A673 (cell line): Measurements from ENCODE around the gene PTPRK. TPM values are rescaled to one million over a fixed set of nuclear protein-coding genes. Genes with fewer than 3 reads are reported as not detected.

Source experiments
- BruUV-seq: library from RNA; stranded (reverse); fragments of 400-500 nt; replicated peaks from 2 replicates; lab custom pipeline; 2021; lab: Mats Ljungman, UMichigan
- CTCF ChIA-PET: fragments of 300-600 bp; sonication (Branson Sonifier 250); formaldehyde crosslinking; loops from one replicate; lab custom pipeline; 2022; ENCODE audit warnings: antibody characterized with exemption; lab: Charles Lee
- POLR2A ChIA-PET: fragments of 300-600 bp; sonication (Branson Sonifier 250); formaldehyde crosslinking; loops from one replicate; lab custom pipeline; 2022; ENCODE audit warnings: antibody characterized with exemption; ENCODE audit not compliant: low non-redundant PET; lab: Charles Lee
- DNase-seq: peaks from one replicate; pipeline ENCODE4 v3.0.0-alpha.2; 2015; ENCODE audit warnings: low spot score
- H3K27ac ChIP-seq: fragments of 200-600 bp; sonication (generic); 2 replicates; pipeline ENCODE4 v1.5.1; 2016; ENCODE audit warnings: mixed run types, low read depth, mild to moderate bottlenecking, mixed read lengths, antibody characterized with exemption, low read length; ENCODE audit not compliant: poor library complexity, severe bottlenecking
- H3K27me3 ChIP-seq: fragments of 200-600 bp; sonication (generic); replicated peaks from 2 replicates; pipeline ENCODE4 v1.6.1; 2017; ENCODE audit warnings: mixed run types, low read depth, mild to moderate bottlenecking, mixed read lengths, antibody characterized with exemption, low read length; ENCODE audit not compliant: insufficient read depth, poor library complexity
- H3K36me3 ChIP-seq: fragments of 200-600 bp; sonication (generic); 2 replicates; pipeline ENCODE4 v1.6.1; 2016; ENCODE audit warnings: mixed run types, mild to moderate bottlenecking, mixed read lengths, antibody characterized with exemption, low read length; ENCODE audit not compliant: insufficient read depth, poor library complexity, severe bottlenecking
- H3K4me1 ChIP-seq: fragments of 200-600 bp; sonication (generic); 2 replicates; pipeline ENCODE4 v1.6.1; 2017; ENCODE audit warnings: mixed run types, mild to moderate bottlenecking, mixed read lengths, antibody characterized with exemption, low read length; ENCODE audit not compliant: insufficient read depth, poor library complexity, severe bottlenecking
- H3K4me3 ChIP-seq: fragments of 200-600 bp; sonication (generic); 2 replicates; pipeline ENCODE4 v1.5.1; 2016; ENCODE audit warnings: low read depth, mixed run types, mild to moderate bottlenecking, mixed read lengths, low read length; ENCODE audit not compliant: poor library complexity, severe bottlenecking
- H3K9me3 ChIP-seq: fragments of 200-600 bp; sonication (generic); 2 replicates; pipeline ENCODE4 v1.6.1; 2016; ENCODE audit warnings: mixed run types, low read depth, mild to moderate bottlenecking, mixed read lengths, antibody characterized with exemption, low read length; ENCODE audit not compliant: poor library complexity, severe bottlenecking
- CTCF ChIP-seq: fragments of 300-800, 200-600 bp; sonication (generic); conservative IDR thresholded peaks from 2 replicates; pipeline ENCODE4 v1.5.1; 2017; ENCODE audit warnings: low read depth, mild to moderate bottlenecking, antibody characterized with exemption, low read length, moderate library complexity, mixed read lengths
- EZH2 ChIP-seq: fragments of 200-600 bp; sonication (generic); IDR thresholded peaks from 2 replicates; pipeline ENCODE4 v1.6.1; 2017; ENCODE audit warnings: borderline replicate concordance, low read depth, mild to moderate bottlenecking, mixed read lengths, antibody characterized with exemption, low read length; ENCODE audit not compliant: poor library complexity, severe bottlenecking
- intact Hi-C: fragments of 100-400 bp; cut with micrococcal nuclease; formaldehyde crosslinking; loops from one replicate; pipeline ENCODE4 v1.10.0; 2022; ENCODE audit not compliant: unreplicated experiment
- total RNA-seq: library from RNA; stranded (reverse); gene quantifications from 2 replicates; pipeline ENCODE4 v1.2.3, GENCODE V29; 2021

PTPRK gene
- total RNA-seq, 1 experiment from 2014 or later = 77.3 TPM

- Histone ChIP-seq H3K9me3 (no peaks in the 10 kb centered on the region), H3K36me3 (no peaks in the 10 kb centered on the region), H3K27ac (no peak overlapping the region), H3K4me1 (peaks cover 6% of the 10 kb centered on the region), H3K27me3 (no peaks in the 10 kb centered on the region), H3K4me3 (no peak overlapping the region)
- ChIA-PET POLR2A (no interaction called here), CTCF (no interaction called here)
- intact Hi-C loops = no loop called here
- BruUV-seq = no TSS peak
- no peak for DNase-seq
- TF ChIP-seq CTCF (no peak), EZH2 (no peak)
These were observed 152.0 kb downstream of the PTPRK start for GRCh38 chr6:128368213-128368944.

DNA sequence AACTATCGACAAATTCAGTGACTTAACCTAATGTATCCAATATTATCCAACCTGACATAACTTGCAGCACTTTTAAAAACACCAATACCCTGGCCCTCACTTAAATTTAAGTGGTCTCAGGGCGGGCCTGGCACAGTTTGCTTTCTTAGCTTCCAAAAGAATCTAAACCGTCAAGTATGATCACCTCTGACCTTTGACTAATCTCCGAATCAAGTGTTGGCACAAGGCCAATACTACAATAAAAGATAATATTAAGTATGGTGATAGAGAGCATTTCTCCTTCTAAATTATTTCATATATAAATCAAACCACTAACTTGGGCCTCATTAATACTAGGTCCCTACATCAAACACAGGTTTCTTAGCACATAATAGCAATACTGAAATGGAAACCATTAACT lies 153.0 kb downstream of the PTPRK start:
- no peak overlapping the region for H3K27ac ChIP-seq

DNA sequence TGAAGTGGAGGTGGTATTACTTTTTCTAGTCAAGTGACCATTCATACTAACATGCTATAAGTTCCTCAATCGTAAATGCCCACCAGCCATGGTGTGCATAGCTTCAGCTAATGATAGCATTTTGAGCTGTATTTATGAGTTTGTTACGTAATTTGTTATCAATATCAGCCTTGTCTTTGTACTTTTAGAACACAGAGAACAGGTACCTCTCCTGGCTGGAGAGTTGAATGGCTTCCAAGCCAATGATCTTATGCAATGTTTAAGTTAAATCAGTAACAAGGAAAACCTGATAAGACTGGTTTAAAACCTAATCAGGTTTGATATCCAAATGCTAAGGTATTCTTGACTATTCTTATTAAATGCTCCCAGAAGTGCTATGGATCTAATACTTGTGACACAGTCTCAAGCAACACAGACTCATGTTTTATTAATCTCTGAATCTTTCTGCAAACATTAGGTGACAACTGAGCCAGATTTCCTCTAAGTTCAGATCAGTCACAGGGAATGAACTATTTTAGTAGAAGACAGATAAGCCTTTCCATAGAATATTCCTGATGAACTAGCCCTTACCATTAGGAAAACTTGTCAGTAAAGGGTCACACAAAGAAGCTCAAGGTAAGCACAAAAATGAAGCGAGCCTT lies 154.8 kb downstream of the PTPRK start:
- Histone ChIP-seq H3K27ac (no peak overlapping the region), H3K27me3 (no peaks in the 10 kb centered on the region), H3K4me1 (peaks cover 13% of the 10 kb centered on the region), H3K4me3 (no peak overlapping the region), H3K36me3 (no peaks in the 10 kb centered on the region), H3K9me3 (no peaks in the 10 kb centered on the region)
- DNase-seq = no peak
- TF ChIP-seq CTCF (no peak), EZH2 (no peak)
- ChIA-PET CTCF (no interaction called here), POLR2A (no interaction called here)
- intact Hi-C loops = no loop called here
- no TSS peak for BruUV-seq

More for the DNA sequence above, 153.0 kb downstream of the PTPRK start:
- CTCF ChIA-PET = no interaction called here
- intact Hi-C loops = no loop called here
- H3K4me3 ChIP-seq = no peak overlapping the region
- BruUV-seq = no TSS peak
- no peak for TF ChIP-seq EZH2
- no peak for TF ChIP-seq CTCF
- no peaks in the 10 kb centered on the region for H3K27me3 ChIP-seq
- POLR2A ChIA-PET = no interaction called here
- DNase-seq = no peak
- no peaks in the 10 kb centered on the region for H3K9me3 ChIP-seq
- peaks cover 15% of the 10 kb centered on the region for H3K4me1 ChIP-seq
- H3K36me3 ChIP-seq = no peaks in the 10 kb centered on the region
